GM19455 (cell line): ENCODE results near the gene MTR.
"Not testable (repeated sequence)": the region's sequence is repeated elsewhere in the genome, so short reads cannot be mapped to it uniquely, and the experiment has no call there.

ENCODE experiments used
- ATAC-seq: cut with Tn5 transposase; IDR thresholded peaks from one replicate; pipeline ENCODE4 v1.9.1; 2021; ENCODE audit not compliant: unreplicated experiment

MTR gene

GRCh38 chr1:236830116-236830515, 35.0 kb downstream of the MTR start:
- ATAC-seq, result no peak

GRCh38 chr1:236830560-236830959, 35.5 kb downstream of the MTR start:
- no peak for ATAC-seq

- no peak for ATAC-seq
Measured at GRCh38 chr1:236833575-236833974, 38.5 kb downstream of the MTR start.

GRCh38 chr1:236834876-236835275, 39.8 kb downstream of the MTR start:
- ATAC-seq, result no peak

GRCh38 chr1:236835491-236835890, 40.4 kb downstream of the MTR start:
- no peak for ATAC-seq

- ATAC-seq, result no peak
Measured at GRCh38 chr1:236836157-236836556, 41.1 kb downstream of the MTR start.

GRCh38 chr1:236837115-236837514, 42.0 kb downstream of the MTR start:
- no peak for ATAC-seq

GRCh38 chr1:236837897-236838296, 42.8 kb downstream of the MTR start:
- ATAC-seq, result no peak

GRCh38 chr1:236841341-236841740, 46.2 kb downstream of the MTR start:
- no peak for ATAC-seq

GRCh38 chr1:236844499-236845271, 49.6 kb downstream of the MTR start:
- no peak for ATAC-seq

GRCh38 chr1:236845830-236846229, 50.7 kb downstream of the MTR start:
- ATAC-seq, result no peak

GRCh38 chr1:236848274-236848923, 53.3 kb downstream of the MTR start:
- no peak for ATAC-seq

- ATAC-seq, result no peak
Measured at GRCh38 chr1:236850077-236850979, 55.2 kb downstream of the MTR start.

GRCh38 chr1:236851871-236852270, 56.8 kb downstream of the MTR start:
- no peak for ATAC-seq

- no peak for ATAC-seq
Measured at GRCh38 chr1:236853921-236854604, 59.0 kb downstream of the MTR start.

- no peak for ATAC-seq
Measured at GRCh38 chr1:236854605-236854983, 59.5 kb downstream of the MTR start.

GRCh38 chr1:236856649-236857048, 61.6 kb downstream of the MTR start:
- ATAC-seq, result not testable (repeated sequence)

- ATAC-seq, result no peak
Measured at GRCh38 chr1:236858165-236858564, 63.1 kb downstream of the MTR start.

GRCh38 chr1:236860101-236860500, 65.0 kb downstream of the MTR start:
- ATAC-seq, result no peak

GRCh38 chr1:236860674-236861073, 65.6 kb downstream of the MTR start:
- ATAC-seq, result no peak
